Osteoblast (primary cell): ENCODE measurements around the gene NUP42. TPM values are rescaled to one million over a fixed set of nuclear protein-coding genes. Genes with fewer than 3 reads are reported as not detected.

Source experiments
- DNase-seq: peaks from one replicate; pipeline ENCODE4 v3.0.0; 2011; ENCODE audit warnings: low spot score, mixed read lengths; ENCODE audit not compliant: insufficient read length; ENCODE audit errors: missing footprints
- H2AFZ ChIP-seq: 2 replicates; pipeline ENCODE4 v1.6.0; 2011; ENCODE audit warnings: mild to moderate bottlenecking, low read length
- H3K27ac ChIP-seq: 2 replicates; pipeline ENCODE4 v1.5.1; 2011; ENCODE audit warnings: mild to moderate bottlenecking, low read depth, low read length, moderate library complexity
- H3K27me3 ChIP-seq: 2 replicates; pipeline ENCODE4 v1.6.0; 2012; ENCODE audit warnings: mild to moderate bottlenecking, control low read depth, inconsistent platforms, low read length, moderate library complexity; ENCODE audit not compliant: insufficient read depth
- H3K36me3 ChIP-seq: 2 replicates; pipeline ENCODE4 v1.5.1; 2011; ENCODE audit warnings: mild to moderate bottlenecking, low read length, control low read depth, moderate library complexity; ENCODE audit not compliant: insufficient read depth
- H3K4me1 ChIP-seq: 2 replicates; pipeline ENCODE4 v1.5.1; 2011; ENCODE audit warnings: mild to moderate bottlenecking, low read length, control low read depth, moderate library complexity; ENCODE audit not compliant: insufficient read depth
- H3K4me2 ChIP-seq: 2 replicates; pipeline ENCODE4 v1.6.0; 2011; ENCODE audit warnings: mild to moderate bottlenecking, low read length; ENCODE audit not compliant: insufficient read depth
- H3K4me3 ChIP-seq: fragments of 200-600 bp; sonication (generic); 3 replicates; pipeline ENCODE4 v1.5.1; 2012; ENCODE audit warnings: mild to moderate bottlenecking, low read length, inconsistent platforms; ENCODE audit not compliant: insufficient read depth
- H3K79me2 ChIP-seq: 2 replicates; pipeline ENCODE4 v1.6.0; 2012; ENCODE audit warnings: mild to moderate bottlenecking, low read length, control low read depth, inconsistent platforms; ENCODE audit not compliant: insufficient read depth
- H3K9me3 ChIP-seq: 2 replicates; pipeline ENCODE4 v1.5.1; 2011; ENCODE audit warnings: low read depth, low read length, control low read depth
- H4K20me1 ChIP-seq: 2 replicates; pipeline ENCODE4 v1.6.0; 2012; ENCODE audit warnings: mild to moderate bottlenecking, low read length, control low read depth; ENCODE audit not compliant: insufficient read depth
- total RNA-seq: library from RNA; depleted of rRNA; stranded (reverse); fragments of >200 nt; gene quantifications from 2 replicates; pipeline ENCODE4 v1.2.3, GENCODE V29; 2012
- TF ChIP-seq, protein P1 (sequence below): IDR thresholded peaks from 2 replicates; pipeline ENCODE4 v1.5.1; 2011; ENCODE audit warnings: mild to moderate bottlenecking, low read depth, low read length, moderate library complexity; ENCODE audit errors: extremely low read depth

NUP42 gene
- total RNA-seq, 1 donor, result 22.4 TPM

DNA sequence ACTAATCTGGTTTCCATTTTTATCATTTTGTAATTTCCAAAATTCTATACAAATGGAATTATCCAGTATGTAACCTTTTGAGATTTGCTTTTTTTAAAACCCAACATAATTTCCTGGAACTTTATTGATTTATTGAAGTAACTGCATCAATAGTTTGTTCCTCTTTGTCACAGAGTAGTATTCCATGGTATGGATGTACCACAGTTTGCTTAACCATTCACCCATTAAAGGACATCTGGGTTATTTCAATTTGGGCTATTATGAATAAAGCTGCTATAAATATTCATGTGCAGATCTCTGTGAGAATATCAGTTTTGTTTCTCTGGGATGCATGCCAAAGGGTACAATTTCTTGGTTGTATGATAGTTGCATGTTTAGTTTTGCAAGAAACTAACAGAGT, 67.6 kb downstream of the NUP42 start:
- peaks cover 29% of the 10 kb centered on the region for H3K4me1 ChIP-seq
- H3K27me3 ChIP-seq, result no peaks in the 10 kb centered on the region
- no peak overlapping the region for H2AFZ ChIP-seq
- DNase-seq, result no peak
- TF ChIP-seq, protein P1, sequence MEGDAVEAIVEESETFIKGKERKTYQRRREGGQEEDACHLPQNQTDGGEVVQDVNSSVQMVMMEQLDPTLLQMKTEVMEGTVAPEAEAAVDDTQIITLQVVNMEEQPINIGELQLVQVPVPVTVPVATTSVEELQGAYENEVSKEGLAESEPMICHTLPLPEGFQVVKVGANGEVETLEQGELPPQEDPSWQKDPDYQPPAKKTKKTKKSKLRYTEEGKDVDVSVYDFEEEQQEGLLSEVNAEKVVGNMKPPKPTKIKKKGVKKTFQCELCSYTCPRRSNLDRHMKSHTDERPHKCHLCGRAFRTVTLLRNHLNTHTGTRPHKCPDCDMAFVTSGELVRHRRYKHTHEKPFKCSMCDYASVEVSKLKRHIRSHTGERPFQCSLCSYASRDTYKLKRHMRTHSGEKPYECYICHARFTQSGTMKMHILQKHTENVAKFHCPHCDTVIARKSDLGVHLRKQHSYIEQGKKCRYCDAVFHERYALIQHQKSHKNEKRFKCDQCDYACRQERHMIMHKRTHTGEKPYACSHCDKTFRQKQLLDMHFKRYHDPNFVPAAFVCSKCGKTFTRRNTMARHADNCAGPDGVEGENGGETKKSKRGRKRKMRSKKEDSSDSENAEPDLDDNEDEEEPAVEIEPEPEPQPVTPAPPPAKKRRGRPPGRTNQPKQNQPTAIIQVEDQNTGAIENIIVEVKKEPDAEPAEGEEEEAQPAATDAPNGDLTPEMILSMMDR, result no peak
- no peaks in the 10 kb centered on the region for H3K36me3 ChIP-seq
- no peaks in the 10 kb centered on the region for H4K20me1 ChIP-seq
- H3K79me2 ChIP-seq, result peaks cover 42% of the 10 kb centered on the region
- H3K27ac ChIP-seq, result no peak overlapping the region
- no peaks in the 10 kb centered on the region for H3K9me3 ChIP-seq
- H3K4me3 ChIP-seq, result no peak overlapping the region
- no peak overlapping the region for H3K4me2 ChIP-seq

Other genes starting within 250 kb of the NUP42 start
- gene HYCC1, start 167.9 kb upstream of the NUP42 start, total RNA-seq, result 103 and 121 TPM in 2 replicates
- 44.2 and 44.5 TPM in 2 replicates for gene KLHL7, start 76.3 kb upstream of the NUP42 start, total RNA-seq
- 380 and 480 TPM in 2 replicates for gene GPNMB, start 64.7 kb downstream of the NUP42 start, total RNA-seq
- gene MALSU1, start 117.3 kb downstream of the NUP42 start, total RNA-seq, result 38.4 and 43.6 TPM in 2 replicates